T-helper 1 cell treated with Interleukin-12 subunit alpha and Interleukin-12 subunit beta and Interleukin-4 antibody, amounts not matched to agents 30 μg/mL and 1 μg/mL, for 36 hours (primary cell): Measurements from ENCODE around the gene IBA57.

ENCODE experiments used
- H3K27ac Mint-ChIP-seq: one replicate; pipeline ENCODE4 v1.8.0; 2021; ENCODE audit warnings: mild to moderate bottlenecking, mixed read lengths
- H3K27me3 Mint-ChIP-seq: one replicate; pipeline ENCODE4 v1.8.0; 2021; ENCODE audit warnings: low read depth, mixed read lengths
- H3K36me3 Mint-ChIP-seq: one replicate; pipeline ENCODE4 v1.8.0; 2021; ENCODE audit warnings: low read depth, mixed read lengths
- H3K4me1 Mint-ChIP-seq: one replicate; pipeline ENCODE4 v1.8.0; 2021; ENCODE audit warnings: low read depth, mixed read lengths
- H3K4me3 Mint-ChIP-seq: one replicate; pipeline ENCODE4 v1.8.0; 2021; ENCODE audit warnings: mild to moderate bottlenecking, moderate library complexity, mixed read lengths
- H3K9me3 Mint-ChIP-seq: one replicate; pipeline ENCODE4 v1.8.0; 2021; ENCODE audit warnings: mixed read lengths

Gene IBA57

DNA sequence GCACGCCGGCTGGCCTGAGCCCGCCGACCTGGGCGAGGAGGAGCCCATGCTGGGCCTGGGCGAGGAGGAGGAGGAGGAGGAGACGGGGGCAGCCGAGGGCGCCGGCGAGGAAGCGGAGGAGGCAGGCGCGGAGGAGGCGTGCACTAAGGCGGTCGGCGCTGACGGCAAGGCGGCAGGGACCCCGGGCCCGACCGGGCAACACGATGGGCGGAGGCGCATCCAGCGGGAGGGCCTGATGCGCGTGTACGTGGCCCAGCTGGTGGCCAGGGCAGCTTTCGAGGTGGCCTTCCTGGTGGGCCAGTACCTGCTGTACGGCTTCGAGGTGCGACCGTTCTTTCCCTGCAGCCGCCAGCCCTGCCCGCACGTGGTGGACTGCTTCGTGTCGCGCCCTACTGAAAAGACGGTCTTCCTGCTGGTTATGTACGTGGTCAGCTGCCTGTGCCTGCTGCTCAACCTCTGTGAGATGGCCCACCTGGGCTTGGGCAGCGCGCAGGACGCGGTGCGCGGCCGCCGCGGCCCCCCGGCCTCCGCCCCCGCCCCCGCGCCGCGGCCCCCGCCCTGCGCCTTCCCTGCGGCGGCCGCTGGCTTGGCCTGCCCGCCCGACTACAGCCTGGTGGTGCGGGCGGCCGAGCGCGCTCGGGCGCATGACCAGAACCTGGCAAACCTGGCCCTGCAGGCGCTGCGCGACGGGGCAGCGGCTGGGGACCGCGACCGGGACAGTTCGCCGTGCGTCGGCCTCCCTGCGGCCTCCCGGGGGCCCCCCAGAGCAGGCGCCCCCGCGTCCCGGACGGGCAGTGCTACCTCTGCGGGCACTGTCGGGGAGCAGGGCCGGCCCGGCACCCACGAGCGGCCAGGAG lies 7.2 kb upstream of the IBA57 start:
- H3K27ac Mint-ChIP-seq, result no peak overlapping the region
- peaks cover 2% of the 10 kb centered on the region for H3K4me1 Mint-ChIP-seq
- H3K36me3 Mint-ChIP-seq, result no peaks in the 10 kb centered on the region
- H3K9me3 Mint-ChIP-seq, result no peaks in the 10 kb centered on the region
- no peak overlapping the region for H3K4me3 Mint-ChIP-seq
- H3K27me3 Mint-ChIP-seq, result no peaks in the 10 kb centered on the region

DNA sequence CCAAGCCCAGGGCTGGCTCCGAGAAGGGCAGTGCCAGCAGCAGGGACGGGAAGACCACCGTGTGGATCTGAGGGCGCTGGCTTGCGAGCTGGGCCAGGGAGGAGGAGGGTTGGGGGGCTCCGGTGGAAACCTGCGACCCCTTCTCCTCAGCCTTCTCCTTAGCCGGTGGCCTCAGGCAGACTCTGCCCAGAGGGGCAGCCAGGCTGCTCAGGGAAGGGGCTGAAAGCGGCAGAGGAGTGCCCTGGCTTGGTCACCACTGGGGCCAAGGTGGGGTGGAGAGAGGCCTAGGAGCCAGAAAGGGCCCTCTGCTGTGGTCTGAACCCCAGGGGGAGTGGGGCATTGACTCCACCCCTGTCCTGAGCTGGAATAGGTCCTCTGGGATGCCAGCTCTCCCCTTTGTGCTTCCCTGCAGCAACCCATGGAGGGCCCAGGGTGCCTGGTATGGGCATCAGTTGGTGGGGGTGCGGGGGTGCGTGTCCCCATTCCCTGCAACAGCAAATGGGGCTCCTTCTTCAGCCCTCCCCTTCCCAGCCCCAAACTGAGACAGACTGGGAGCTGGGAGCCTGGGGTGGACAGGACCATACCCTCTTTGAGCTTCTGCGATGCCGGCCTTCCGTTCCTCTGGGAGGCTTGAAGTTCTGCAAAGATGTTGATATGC lies 6.5 kb upstream of the IBA57 start:
- H3K9me3 Mint-ChIP-seq, result no peaks in the 10 kb centered on the region
- no peak overlapping the region for H3K27ac Mint-ChIP-seq
- H3K27me3 Mint-ChIP-seq, result no peaks in the 10 kb centered on the region
- H3K4me3 Mint-ChIP-seq, result no peak overlapping the region
- peaks cover 4% of the 10 kb centered on the region for H3K4me1 Mint-ChIP-seq
- no peaks in the 10 kb centered on the region for H3K36me3 Mint-ChIP-seq

GRCh38 chr1:228160201-228160761 lies 5.3 kb upstream of the IBA57 start:
- H3K27ac Mint-ChIP-seq, result no peak overlapping the region
- H3K27me3 Mint-ChIP-seq, result no peaks in the 10 kb centered on the region
- H3K36me3 Mint-ChIP-seq, result no peaks in the 10 kb centered on the region
- H3K9me3 Mint-ChIP-seq, result no peaks in the 10 kb centered on the region
- H3K4me3 Mint-ChIP-seq, result no peak overlapping the region
- peaks cover 8% of the 10 kb centered on the region for H3K4me1 Mint-ChIP-seq

GRCh38 chr1:228161362-228161761 lies 4.2 kb upstream of the IBA57 start:
- Mint-ChIP-seq H3K27me3 (no peaks in the 10 kb centered on the region), H3K4me3 (no peak overlapping the region), H3K4me1 (peaks cover 8% of the 10 kb centered on the region), H3K36me3 (no peaks in the 10 kb centered on the region), H3K9me3 (no peaks in the 10 kb centered on the region), H3K27ac (no peak overlapping the region)

DNA sequence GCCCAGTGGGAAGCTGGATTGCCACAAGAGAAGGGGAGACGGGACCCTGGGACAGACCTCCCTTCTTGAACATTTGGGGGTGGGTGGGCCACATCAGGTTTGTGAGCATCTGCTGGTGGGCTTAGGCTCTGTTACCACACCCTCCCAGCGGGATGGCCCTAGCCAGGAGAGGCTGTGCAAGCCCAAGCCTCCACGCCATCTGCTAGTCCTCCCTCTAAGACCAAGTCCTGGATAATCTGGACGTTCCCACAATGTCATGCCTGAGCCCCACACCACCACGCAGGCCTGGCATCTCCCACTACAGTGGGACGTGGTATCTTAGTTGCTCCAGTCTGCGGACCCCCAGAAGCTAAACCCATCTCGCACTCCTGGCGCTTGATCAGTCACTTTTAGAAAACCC lies 3.7 kb upstream of the IBA57 start:
- no peak overlapping the region for H3K27ac Mint-ChIP-seq

GRCh38 chr1:228162286-228163006 lies 3.2 kb upstream of the IBA57 start:
- Mint-ChIP-seq H3K9me3 (no peaks in the 10 kb centered on the region), H3K36me3 (no peaks in the 10 kb centered on the region), H3K27ac (no peak overlapping the region), H3K27me3 (no peaks in the 10 kb centered on the region), H3K4me3 (no peak overlapping the region), H3K4me1 (peaks cover 14% of the 10 kb centered on the region)

More for the DNA sequence above, 3.7 kb upstream of the IBA57 start:
- no peak overlapping the region for H3K4me3 Mint-ChIP-seq
- no peaks in the 10 kb centered on the region for H3K27me3 Mint-ChIP-seq
- H3K36me3 Mint-ChIP-seq, result no peaks in the 10 kb centered on the region
- H3K4me1 Mint-ChIP-seq, result peaks cover 13% of the 10 kb centered on the region
- H3K9me3 Mint-ChIP-seq, result no peaks in the 10 kb centered on the region

DNA sequence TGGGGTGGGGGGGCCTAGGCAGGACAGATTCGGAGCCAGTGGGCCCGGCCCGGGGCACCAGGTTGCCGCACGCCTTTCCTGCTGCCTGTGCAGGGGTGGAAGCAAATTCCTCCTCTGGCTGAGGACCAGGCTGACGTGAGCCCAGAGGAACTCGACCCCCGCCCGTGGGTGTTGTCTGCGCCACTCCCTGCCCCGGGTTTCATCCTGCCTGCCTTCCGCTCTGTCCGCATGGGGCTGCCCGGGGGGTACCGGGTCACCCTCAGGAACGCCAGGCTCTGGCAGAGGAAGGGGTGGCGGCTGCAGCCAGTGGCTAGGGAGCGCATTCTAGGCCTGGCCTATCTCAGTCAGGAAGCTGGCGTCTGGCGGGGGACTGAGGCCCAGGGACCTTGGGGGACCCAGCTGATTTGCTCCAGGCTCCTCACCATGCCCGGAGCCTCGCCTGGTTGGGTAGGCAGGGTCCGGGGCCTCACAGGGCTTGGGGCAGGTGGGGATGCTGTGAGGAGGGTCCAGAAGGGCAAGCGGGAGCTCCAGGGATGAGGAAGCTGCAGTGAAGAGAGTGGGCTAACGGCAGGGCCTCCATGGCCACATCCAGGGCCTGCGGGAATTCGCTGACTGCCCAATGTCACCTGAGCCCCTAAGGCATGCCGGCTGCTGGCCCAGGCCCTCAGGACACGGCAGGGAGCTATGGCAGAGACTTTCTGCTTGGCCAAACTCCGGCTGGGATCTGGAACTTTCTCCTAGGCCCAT lies 2.4 kb upstream of the IBA57 start:
- H3K4me3 Mint-ChIP-seq, result no peak overlapping the region
- H3K27ac Mint-ChIP-seq, result no peak overlapping the region
- H3K9me3 Mint-ChIP-seq, result no peaks in the 10 kb centered on the region
- H3K36me3 Mint-ChIP-seq, result no peaks in the 10 kb centered on the region
- H3K27me3 Mint-ChIP-seq, result no peaks in the 10 kb centered on the region
- peaks cover 19% of the 10 kb centered on the region for H3K4me1 Mint-ChIP-seq

DNA sequence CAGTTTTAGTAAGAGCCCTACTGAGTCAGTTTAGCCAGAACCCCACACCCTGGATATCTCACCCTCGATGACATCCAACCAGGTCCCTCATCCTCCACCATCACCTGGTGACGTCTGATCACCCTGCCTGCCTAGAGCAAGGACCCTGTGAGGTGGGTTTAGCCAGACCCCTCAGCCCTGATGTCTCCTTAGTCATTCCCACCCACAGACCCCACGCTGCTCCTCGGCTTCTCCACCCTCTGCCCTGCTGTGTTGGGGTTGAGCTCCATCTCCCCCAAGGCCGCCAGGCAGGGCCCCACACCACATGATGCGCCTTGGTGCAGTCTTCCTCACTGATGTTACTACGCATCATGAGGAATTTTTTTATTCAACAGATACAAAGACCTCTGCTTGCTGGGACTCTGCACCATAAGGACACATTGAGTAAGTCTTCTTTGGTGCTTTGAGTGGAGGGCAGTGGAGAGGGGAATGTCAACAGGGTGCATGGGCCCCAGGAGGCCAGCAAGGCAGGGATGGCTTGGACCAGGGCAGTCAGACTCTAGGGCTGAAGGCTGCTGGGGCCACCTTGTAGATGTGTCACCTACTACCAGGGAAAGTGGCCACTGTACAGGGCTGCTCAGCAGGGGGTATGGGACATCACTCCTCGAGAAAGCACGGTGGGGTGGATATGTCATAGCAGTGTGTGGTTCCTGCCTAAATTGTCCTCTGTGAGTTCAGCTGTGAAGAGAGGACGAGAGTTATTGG lies 1.7 kb upstream of the IBA57 start:
- H3K4me1 Mint-ChIP-seq, result peaks cover 19% of the 10 kb centered on the region
- peak overlapping the region; percentile 71 for H3K4me3 Mint-ChIP-seq
- H3K27me3 Mint-ChIP-seq, result no peaks in the 10 kb centered on the region
- no peaks in the 10 kb centered on the region for H3K9me3 Mint-ChIP-seq
- H3K27ac Mint-ChIP-seq, result peak overlapping the region; percentile 71
- H3K36me3 Mint-ChIP-seq, result no peaks in the 10 kb centered on the region

DNA sequence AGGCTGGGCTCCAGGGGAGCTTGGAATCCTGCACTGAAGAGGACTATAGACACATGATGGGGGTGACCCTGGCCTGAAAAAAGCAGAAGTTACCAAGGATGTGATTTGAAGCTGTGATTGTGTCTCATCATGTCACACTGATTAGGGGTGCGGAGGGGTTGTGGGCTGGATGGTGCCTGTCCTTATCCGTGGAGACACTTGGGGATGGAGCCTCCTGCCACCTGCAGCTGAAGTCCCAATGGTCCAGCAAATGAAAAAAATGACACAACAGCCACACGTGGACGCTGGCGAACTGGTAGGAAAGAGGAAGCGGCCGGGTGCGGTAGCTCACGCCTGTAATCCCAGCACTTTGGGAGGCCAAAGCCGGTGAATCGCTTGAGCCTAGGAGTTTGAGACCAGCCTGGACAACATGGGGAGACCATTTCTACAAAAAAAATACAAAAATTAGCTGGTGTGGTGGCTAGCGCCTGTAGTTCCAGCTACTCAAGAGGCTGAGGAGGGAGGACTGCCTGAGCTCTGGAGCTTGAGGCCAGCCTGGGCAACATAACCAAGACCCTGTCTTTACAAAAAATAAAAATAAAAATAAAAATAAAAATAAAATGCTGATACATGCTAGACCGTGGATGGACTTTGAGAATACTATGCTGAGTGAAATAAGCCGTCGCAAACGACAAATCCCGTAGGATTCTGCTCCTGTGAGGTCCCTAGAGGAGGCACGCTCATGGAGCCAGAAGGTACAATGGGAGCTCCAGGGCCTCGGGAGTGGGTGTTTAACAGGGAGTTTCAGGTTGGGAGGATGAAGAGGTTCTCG lies 838 bp upstream of the IBA57 start:
- Mint-ChIP-seq H3K9me3 (no peaks in the 10 kb centered on the region), H3K27ac (peak overlapping the region; percentile 97), H3K27me3 (no peaks in the 10 kb centered on the region), H3K4me1 (peaks cover 23% of the 10 kb centered on the region), H3K36me3 (no peaks in the 10 kb centered on the region), H3K4me3 (peak overlapping the region; percentile 93)

DNA sequence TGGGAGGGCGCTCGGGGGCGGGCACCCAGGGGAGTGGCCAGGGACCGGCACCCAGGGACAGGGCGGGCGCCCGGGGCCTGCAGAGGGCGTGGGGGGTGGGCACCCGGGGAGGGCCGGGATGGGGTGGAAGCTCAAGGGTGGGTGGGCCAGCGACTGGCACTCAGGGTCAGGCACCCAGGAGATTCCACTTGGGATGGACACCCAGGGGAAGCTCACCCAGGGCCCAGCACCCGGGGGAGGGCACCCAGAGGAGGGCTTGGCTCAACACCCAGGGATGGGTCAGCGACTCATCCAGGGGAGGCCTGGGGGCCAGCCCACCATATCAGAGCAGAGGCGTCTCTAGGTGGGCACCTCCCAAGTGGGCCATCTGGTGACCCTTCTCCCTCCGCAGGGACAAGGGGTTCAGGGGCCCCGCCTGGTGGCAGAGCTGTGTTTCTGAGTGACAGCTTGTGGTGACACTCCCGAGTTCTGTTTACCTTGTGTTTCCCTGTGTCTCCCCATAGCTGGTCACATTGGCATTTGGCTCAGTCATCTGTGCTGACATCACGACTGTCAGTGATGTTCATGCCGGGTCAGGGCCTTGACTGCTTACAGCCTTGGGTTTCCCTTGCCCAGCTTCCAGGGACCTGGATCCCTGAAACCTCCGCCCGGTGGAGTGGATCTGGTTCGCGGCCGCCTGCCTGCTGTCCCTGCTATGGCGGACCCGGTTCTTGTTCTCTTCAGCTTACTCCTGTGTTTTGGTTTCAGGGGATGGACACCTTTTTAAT lies 749 bp downstream of the IBA57 start:
- Mint-ChIP-seq H3K4me3 (peak overlapping the region; percentile 79), H3K4me1 (peaks cover 23% of the 10 kb centered on the region), H3K36me3 (no peaks in the 10 kb centered on the region), H3K27me3 (no peaks in the 10 kb centered on the region), H3K9me3 (no peaks in the 10 kb centered on the region), H3K27ac (peak overlapping the region; percentile 95)

- Mint-ChIP-seq H3K4me3 (no peak overlapping the region), H3K4me1 (peaks cover 23% of the 10 kb centered on the region), H3K9me3 (no peaks in the 10 kb centered on the region), H3K36me3 (no peaks in the 10 kb centered on the region), H3K27me3 (no peaks in the 10 kb centered on the region), H3K27ac (no peak overlapping the region)
Observed at GRCh38 chr1:228168563-228169270, 3.1 kb downstream of the IBA57 start.

- Mint-ChIP-seq H3K27me3 (no peaks in the 10 kb centered on the region), H3K4me3 (no peak overlapping the region), H3K36me3 (no peaks in the 10 kb centered on the region), H3K27ac (no peak overlapping the region), H3K4me1 (peaks cover 19% of the 10 kb centered on the region), H3K9me3 (no peaks in the 10 kb centered on the region)
Observed at GRCh38 chr1:228169345-228169744, 3.7 kb downstream of the IBA57 start.
